GM12891 (cell line): ENCODE data around the gene DPH2.

Experiments
- PAX5 ChIP-seq: IDR thresholded peaks from 2 replicates; pipeline ENCODE4 v1.6.1; 2011; ENCODE audit warnings: low read length, moderate library complexity, mild to moderate bottlenecking; ENCODE audit not compliant: insufficient read depth, severe bottlenecking
- POLR2A ChIP-seq: IDR thresholded peaks from 2 replicates; pipeline ENCODE4 v1.6.1; 2011; ENCODE audit warnings: low read depth, low read length, control low read depth
- POLR2AphosphoS5 ChIP-seq: IDR thresholded peaks from 2 replicates; pipeline ENCODE4 v1.6.1; 2011; ENCODE audit warnings: low read depth, low read length, control low read depth
- TAF1 ChIP-seq: IDR thresholded peaks from 2 replicates; pipeline ENCODE4 v1.6.1; 2011; ENCODE audit warnings: low read depth, low read length, control low read depth

GRCh38 chr1:43975249-43975961 is 5.6 kb downstream of the DPH2 start:
- TF ChIP-seq POLR2A (no peak), TAF1 (no peak), PAX5 (no peak), POLR2AphosphoS5 (no peak)
